GM18909 (cell line): Measurements from ENCODE around the gene STAC.
"Not testable (repeated sequence)": the region's sequence is repeated elsewhere in the genome, so short reads cannot be mapped to it uniquely, and the experiment has no call there.

Source experiments
- ATAC-seq: cut with Tn5 transposase; IDR thresholded peaks from one replicate; pipeline ENCODE4 v1.9.1; 2021; ENCODE audit warnings: mild to moderate bottlenecking; ENCODE audit not compliant: unreplicated experiment, poor library complexity

The STAC gene

DNA sequence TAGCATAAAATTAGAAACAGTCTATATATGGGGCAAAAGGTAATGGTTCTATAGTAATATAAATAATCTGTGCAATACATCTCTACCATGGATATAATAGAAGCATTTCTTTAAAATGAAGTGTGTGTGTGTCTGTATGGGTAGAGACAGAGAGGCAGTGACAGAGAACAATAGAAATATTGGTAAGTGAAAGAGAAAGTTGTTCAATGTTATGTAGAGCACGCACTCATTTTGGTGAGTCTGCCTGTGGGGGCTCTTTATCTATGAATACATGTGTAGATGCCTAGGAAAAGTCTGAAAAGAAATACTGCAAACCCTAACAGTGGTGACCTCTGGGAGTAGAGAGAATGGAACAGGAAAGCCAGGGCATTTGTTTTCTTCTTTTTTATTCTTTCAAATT is 182.6 kb downstream of the STAC start:
- no peak for ATAC-seq

- ATAC-seq = no peak
These were observed 194.9 kb downstream of the STAC start for GRCh38 chr3:36575241-36575640.

DNA sequence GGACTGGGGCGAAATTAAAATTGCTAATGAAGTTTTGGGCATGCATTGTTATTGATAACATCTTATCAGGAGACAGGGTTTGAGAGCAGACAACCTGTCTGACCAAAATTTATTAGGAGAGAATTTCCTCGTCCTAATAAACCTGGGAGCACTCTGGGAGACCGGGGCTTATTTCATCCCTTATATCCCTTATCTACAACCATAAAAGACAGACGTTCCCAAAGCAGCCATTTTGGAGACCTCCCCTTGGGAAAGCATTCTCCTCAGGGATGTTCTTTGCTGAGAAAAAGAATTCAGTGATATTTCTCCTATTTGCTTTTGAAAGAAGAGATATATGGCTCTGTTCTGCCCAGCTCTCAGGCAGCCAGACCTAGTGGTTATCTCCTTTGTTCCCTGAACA is 198.1 kb downstream of the STAC start:
- not testable (repeated sequence) for ATAC-seq

GRCh38 chr3:36579746-36580145 is 199.4 kb downstream of the STAC start:
- no peak for ATAC-seq

GRCh38 chr3:36580716-36581115 is 200.4 kb downstream of the STAC start:
- ATAC-seq = no peak

- ATAC-seq = no peak
These were observed 211.7 kb downstream of the STAC start for GRCh38 chr3:36591959-36592358.

GRCh38 chr3:36595511-36595910 is 215.2 kb downstream of the STAC start:
- ATAC-seq = no peak

DNA sequence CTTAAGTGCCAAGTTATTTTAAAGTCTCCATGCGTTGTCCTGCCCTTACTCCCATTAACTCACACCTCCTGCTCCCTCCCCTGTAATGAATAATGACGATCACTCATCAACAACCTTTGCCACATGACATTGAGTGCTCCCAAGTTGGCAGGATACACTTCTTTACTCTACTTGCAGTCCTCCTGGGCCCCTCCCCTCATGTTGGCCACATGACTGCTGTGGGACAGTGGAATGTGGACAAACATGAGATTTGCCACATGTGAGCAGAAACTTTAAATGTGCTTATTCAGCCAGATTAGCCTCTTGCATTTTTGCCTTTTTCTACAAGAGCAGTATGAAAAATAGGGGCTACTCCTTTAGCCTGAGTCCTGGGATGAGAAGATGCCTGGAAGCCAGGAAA is 216.1 kb downstream of the STAC start:
- ATAC-seq = no peak

DNA sequence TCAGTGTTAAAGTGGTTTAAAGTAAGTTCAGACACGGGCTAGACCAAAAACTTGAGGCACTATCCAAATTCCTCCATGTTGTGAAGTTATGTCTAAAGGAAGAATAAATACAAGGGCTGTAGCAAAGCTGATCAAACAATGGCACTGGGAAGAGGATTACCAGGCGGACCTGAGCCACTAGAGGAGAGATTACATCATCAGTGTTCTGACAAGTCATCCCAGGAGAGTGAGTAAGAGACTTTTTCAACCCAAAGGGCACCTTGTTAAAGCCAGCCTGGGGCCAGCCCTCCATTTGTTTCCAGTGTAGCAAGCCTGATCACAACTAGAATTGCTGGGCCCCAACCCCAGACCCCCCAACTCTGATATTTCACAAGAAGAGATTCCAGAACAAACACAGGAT is 217.1 kb downstream of the STAC start:
- no peak for ATAC-seq
